H9 (cell line): ENCODE measurements around the gene IPO9. TPM values are rescaled to one million over a fixed set of nuclear protein-coding genes. Genes with fewer than 3 reads are reported as not detected.

Source experiments
- DNase-seq: peaks from one replicate; pipeline ENCODE4 v3.0.0-alpha.2; 2017
- H2AFZ ChIP-seq: one replicate; pipeline ENCODE4 v1.6.1; 2013; ENCODE audit warnings: mild to moderate bottlenecking, low read length, control low read depth, moderate library complexity
- H2AK5ac ChIP-seq: 2 replicates; pipeline ENCODE4 v1.6.1; 2013; ENCODE audit warnings: low read length, control low read depth, mixed read lengths; ENCODE audit not compliant: insufficient read length
- H2BK120ac ChIP-seq: one replicate; pipeline ENCODE4 v1.6.1; 2013; ENCODE audit warnings: low read depth, mild to moderate bottlenecking, low read length, control low read depth, inconsistent platforms; ENCODE audit not compliant: poor library complexity, severe bottlenecking
- H2BK12ac ChIP-seq: 2 replicates; pipeline ENCODE4 v1.6.1; 2013; ENCODE audit warnings: low read length, control low read depth, mixed read lengths, low read depth; ENCODE audit not compliant: insufficient read length
- H2BK15ac ChIP-seq: 2 replicates; pipeline ENCODE4 v1.6.1; 2013; ENCODE audit warnings: low read depth, low read length, control low read depth
- H2BK20ac ChIP-seq: one replicate; pipeline ENCODE4 v1.6.1; 2013; ENCODE audit warnings: low read depth, mild to moderate bottlenecking, low read length, control low read depth, inconsistent platforms; ENCODE audit not compliant: poor library complexity, severe bottlenecking
- H2BK5ac ChIP-seq: 2 replicates; pipeline ENCODE4 v1.6.1; 2013; ENCODE audit warnings: low read length, control low read depth, mixed read lengths; ENCODE audit not compliant: insufficient read length
- H3K14ac ChIP-seq: 2 replicates; pipeline ENCODE4 v1.6.1; 2013; ENCODE audit warnings: low read length, control low read depth; ENCODE audit not compliant: insufficient read depth
- H3K18ac ChIP-seq: 2 replicates; pipeline ENCODE4 v1.6.1; 2013; ENCODE audit warnings: low read depth, mild to moderate bottlenecking, mixed read lengths, low read length, control low read depth; ENCODE audit not compliant: insufficient read length
- H3K23ac ChIP-seq: 2 replicates; pipeline ENCODE4 v1.6.1; 2013; ENCODE audit warnings: low read length, control low read depth, mixed read lengths, low read depth; ENCODE audit not compliant: insufficient read length
- H3K23me2 ChIP-seq: 2 replicates; pipeline ENCODE4 v1.6.1; 2013; ENCODE audit warnings: low read depth, mild to moderate bottlenecking, mixed read lengths, low read length, control low read depth; ENCODE audit not compliant: insufficient read length, poor library complexity, severe bottlenecking
- H3K27ac ChIP-seq: 2 replicates; pipeline ENCODE4 v1.5.1; 2013; ENCODE audit warnings: low read length, control low read depth, mixed read lengths, low read depth; ENCODE audit not compliant: insufficient read length
- H3K27me3 ChIP-seq: 2 replicates; pipeline ENCODE4 v1.6.1; 2013; ENCODE audit warnings: low read length, control low read depth, inconsistent platforms; ENCODE audit not compliant: insufficient read depth
- H3K4ac ChIP-seq: 2 replicates; pipeline ENCODE4 v1.6.1; 2013; ENCODE audit warnings: low read depth, mild to moderate bottlenecking, control low read depth, inconsistent platforms, low read length, moderate library complexity
- H3K4me1 ChIP-seq: 2 replicates; pipeline ENCODE4 v1.6.1; 2013; ENCODE audit warnings: low read length, control low read depth, inconsistent platforms; ENCODE audit not compliant: insufficient read depth
- H3K4me2 ChIP-seq: 2 replicates; pipeline ENCODE4 v1.6.1; 2013; ENCODE audit warnings: low read length, control low read depth, mixed read lengths; ENCODE audit not compliant: insufficient read length, insufficient read depth
- H3K56ac ChIP-seq: 2 replicates; pipeline ENCODE4 v1.6.1; 2013; ENCODE audit warnings: low read depth, mild to moderate bottlenecking, mixed read lengths, low read length, control low read depth; ENCODE audit not compliant: insufficient read length
- H3K79me1 ChIP-seq: 2 replicates; pipeline ENCODE4 v1.6.1; 2013; ENCODE audit warnings: low read depth, mild to moderate bottlenecking, moderate library complexity, low read length, control low read depth, inconsistent platforms; ENCODE audit not compliant: insufficient read depth, poor library complexity, severe bottlenecking
- H3K79me2 ChIP-seq: 2 replicates; pipeline ENCODE4 v1.6.1; 2013; ENCODE audit warnings: low read length, control low read depth, inconsistent platforms; ENCODE audit not compliant: insufficient read depth
- H3K9ac ChIP-seq: 2 replicates; pipeline ENCODE4 v1.6.1; 2013; ENCODE audit warnings: low read length, control low read depth, mixed read lengths; ENCODE audit not compliant: insufficient read length; ENCODE audit errors: extremely low read depth
- H3K9me3 ChIP-seq: one replicate; pipeline ENCODE4 v1.6.1; 2013; ENCODE audit warnings: low read depth, low read length, inconsistent platforms; ENCODE audit not compliant: control insufficient read depth
- H3T11ph ChIP-seq: one replicate; pipeline ENCODE4 v1.6.1; 2013; ENCODE audit warnings: mild to moderate bottlenecking, low read length, control low read depth, inconsistent platforms
- H4K20me1 ChIP-seq: one replicate; pipeline ENCODE4 v1.6.1; 2013; ENCODE audit not compliant: control insufficient read depth, insufficient read length, insufficient read depth
- H4K5ac ChIP-seq: 2 replicates; pipeline ENCODE4 v1.6.1; 2013; ENCODE audit warnings: low read depth, mild to moderate bottlenecking, mixed read lengths, low read length, control low read depth; ENCODE audit not compliant: insufficient read length
- H4K8ac ChIP-seq: replicated peaks from 2 replicates; pipeline ENCODE4 v1.6.1; 2013; ENCODE audit warnings: low read length, control low read depth, mixed read lengths, low read depth; ENCODE audit not compliant: insufficient read length
- H4K91ac ChIP-seq: 2 replicates; pipeline ENCODE4 v1.6.1; 2013; ENCODE audit warnings: low read depth, mild to moderate bottlenecking, moderate library complexity, mixed read lengths, low read length, control low read depth; ENCODE audit not compliant: insufficient read length
- H3K27ac Mint-ChIP-seq, 3 experiments: 2 replicates in 2 of 3; 3 replicates in 1 of 3; pipeline ENCODE4 v1.8.0; 2020 to 2021; ENCODE audit warnings: mixed read lengths in 3 of 3, mild to moderate bottlenecking in 1 of 3, moderate library complexity in 1 of 3
- H3K27me3 Mint-ChIP-seq: 2 replicates; pipeline ENCODE4 v1.8.0; 2021; ENCODE audit warnings: low read depth, mild to moderate bottlenecking, moderate library complexity, mixed read lengths
- H3K36me3 Mint-ChIP-seq, 3 experiments: 2 replicates in 2 of 3; 3 replicates in 1 of 3; pipeline ENCODE4 v1.8.0; 2020 to 2021; ENCODE audit warnings: low read depth in 3 of 3, mixed read lengths in 3 of 3; ENCODE audit not compliant: insufficient read depth in 1 of 3
- H3K4me1 Mint-ChIP-seq, 2 experiments: 2 replicates each; pipeline ENCODE4 v1.8.0; 2020; ENCODE audit warnings: mixed read lengths in 2 of 2
- H3K4me3 Mint-ChIP-seq, 2 experiments: 2 replicates in 1 of 2; 3 replicates in 1 of 2; pipeline ENCODE4 v1.8.0; 2020 to 2021; ENCODE audit warnings: mild to moderate bottlenecking in 2 of 2, mixed read lengths in 2 of 2, moderate library complexity in 1 of 2
- H3K9me3 Mint-ChIP-seq, 2 experiments: 2 replicates in 1 of 2; 3 replicates in 1 of 2; pipeline ENCODE4 v1.8.0; 2020; ENCODE audit warnings: mild to moderate bottlenecking in 2 of 2, mixed read lengths in 2 of 2, moderate library complexity in 1 of 2
- CTCF ChIP-seq: fragments of 200-600 bp; sonication (generic); conservative IDR thresholded peaks from 3 replicates; pipeline ENCODE4 v1.8.0; 2021; ENCODE audit warnings: antibody characterized with exemption, mild to moderate bottlenecking
- whole genome bisulfite sequencing: extraction: QIAGEN DNeasy Blood & Tissue Kit; methylation state at CpG from one replicate; pipeline ENCODE4 v1.1.7; 2013; ENCODE audit warnings: missing lambda C conversion rate, low lambda C conversion rate, mixed read lengths; ENCODE audit not compliant: insufficient read length; ENCODE audit errors: extremely low coverage; 5-methylcytosine and 5-hydroxymethylcytosine counted together
- total RNA-seq: library from RNA; stranded (reverse); gene quantifications from 2 replicates; pipeline ENCODE4 v1.2.1, GENCODE V29; 2021

IPO9 gene
- total RNA-seq, 1 experiment from 2014 or later, result 104 TPM

GRCh38 chr1:201842472-201843027 is 13.6 kb downstream of the IPO9 start:
- Histone ChIP-seq H3K23me2 (no peaks in the 10 kb centered on the region), H2BK15ac (no peak overlapping the region), H4K20me1 (no peaks in the 10 kb centered on the region), H3T11ph (no peak overlapping the region), H2BK120ac (no peak overlapping the region), H4K5ac (no peak overlapping the region), H4K91ac (no peak overlapping the region), H2AFZ (no peak overlapping the region), H3K14ac (no peak overlapping the region), H3K4me2 (no peak overlapping the region), H2BK12ac (no peak overlapping the region), H2AK5ac (no peak overlapping the region), H3K23ac (no peak overlapping the region), H3K27me3 (no peaks in the 10 kb centered on the region), H3K18ac (no peak overlapping the region), H4K8ac (no peak overlapping the region), H2BK20ac (no peak overlapping the region), H3K9me3 (no peaks in the 10 kb centered on the region), H3K9ac (no peak overlapping the region), H3K79me2 (peaks cover 28% of the 10 kb centered on the region; the same call in 1 of the 2 replicates), H3K27ac (no peak overlapping the region), H3K79me1 (peaks cover 3% of the 10 kb centered on the region), H3K4me1 (peaks cover 6% of the 10 kb centered on the region; the same call in 1 of the 2 replicates), H2BK5ac (no peak overlapping the region), H3K4ac (no peak overlapping the region), H3K56ac (no peak overlapping the region)
- no peaks in the 10 kb centered on the region for H3K9me3 Mint-ChIP-seq
- no peaks in the 10 kb centered on the region for H3K27me3 Mint-ChIP-seq
- TF ChIP-seq CTCF, result no peak
- no peak for DNase-seq
- WGBS, result no CpG with 5 or more reads among the region's 2 CpGs
- H3K4me3 Mint-ChIP-seq, result no peak overlapping the region
- H3K36me3 Mint-ChIP-seq, result peaks cover 8 to 22% (median 14%) of the 10 kb centered on the region in 3 experiments; a peak in 5 of 7 replicates
- peak overlapping the region in 1 of 3 experiments; percentile 67; a peak in 2 of 7 replicates for H3K27ac Mint-ChIP-seq
- peaks cover 26 to 27% of the 10 kb centered on the region in 2 experiments for H3K4me1 Mint-ChIP-seq
